Progenitor cell of endocrine pancreas (in vitro differentiated cells): ENCODE results near the gene GAMT. TPM values are rescaled to one million over a fixed set of nuclear protein-coding genes. Genes with fewer than 3 reads are reported as not detected.

Experiments
- DNase-seq: peaks from one replicate; pipeline ENCODE4 v3.0.0; 2021; ENCODE audit warnings: low spot score; ENCODE audit not compliant: unreplicated experiment
- H3K27ac Mint-ChIP-seq: 2 replicates; pipeline ENCODE4 v1.8.0; 2021; ENCODE audit warnings: mild to moderate bottlenecking, moderate library complexity, mixed read lengths
- H3K27me3 Mint-ChIP-seq: 2 replicates; pipeline ENCODE4 v1.8.0; 2021; ENCODE audit warnings: mixed read lengths
- H3K36me3 Mint-ChIP-seq: 2 replicates; pipeline ENCODE4 v1.8.0; 2022; ENCODE audit warnings: mixed read lengths; ENCODE audit not compliant: insufficient read depth
- H3K4me1 Mint-ChIP-seq: 2 replicates; pipeline ENCODE4 v1.8.0; 2021; ENCODE audit warnings: low read depth, mixed read lengths
- H3K4me3 Mint-ChIP-seq: 2 replicates; pipeline ENCODE4 v1.8.0; 2021; ENCODE audit warnings: low read depth, mild to moderate bottlenecking, moderate library complexity, mixed read lengths
- H3K9me3 Mint-ChIP-seq: 2 replicates; pipeline ENCODE4 v1.8.0; 2021; ENCODE audit warnings: low read depth, mixed read lengths
- CTCF ChIP-seq: fragments of 200-600 bp; sonication (generic); IDR thresholded peaks from one replicate; pipeline ENCODE4 v1.5.0; 2021; ENCODE audit warnings: antibody characterized with exemption, mild to moderate bottlenecking; ENCODE audit not compliant: unreplicated experiment
- total RNA-seq: library from RNA; stranded (reverse); gene quantifications from 2 replicates; pipeline ENCODE4 v1.2.1, GENCODE V29; 2021

Gene GAMT
- total RNA-seq, 1 donor from 2014 or later = 47.0 TPM

GRCh38 chr19:1351381-1351851 lies 49.9 kb downstream of the GAMT start:
- no peak for TF ChIP-seq CTCF
- DNase-seq = no peak
- Mint-ChIP-seq H3K4me1 (peaks cover 11% of the 10 kb centered on the region), H3K4me3 (no peak overlapping the region), H3K36me3 (no peaks in the 10 kb centered on the region), H3K9me3 (no peaks in the 10 kb centered on the region), H3K27ac (peak overlapping the region; percentile 20), H3K27me3 (no peaks in the 10 kb centered on the region)

DNA sequence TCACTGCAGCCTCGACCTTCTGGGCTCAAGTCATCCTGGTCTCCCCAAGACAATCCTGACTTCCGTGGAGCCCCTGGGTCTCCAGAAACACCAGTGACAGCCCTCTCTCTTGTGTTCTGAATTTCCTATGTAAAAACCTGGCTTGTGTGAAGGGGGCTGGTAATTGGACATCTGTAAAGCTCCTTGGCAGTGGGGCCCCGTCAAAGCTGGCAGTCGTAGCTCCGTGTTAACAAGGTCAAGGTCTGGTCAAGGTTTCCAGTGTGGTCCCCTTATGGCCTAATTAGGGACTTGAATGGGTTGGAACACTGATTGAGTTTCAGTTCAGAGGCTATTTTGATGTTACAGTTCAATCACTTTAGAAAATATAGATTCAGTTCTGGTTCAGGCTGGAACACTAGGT lies 50.5 kb downstream of the GAMT start:
- TF ChIP-seq CTCF = no peak
- no peak for DNase-seq
- H3K9me3 Mint-ChIP-seq = no peaks in the 10 kb centered on the region
- H3K4me1 Mint-ChIP-seq = peaks cover 6% of the 10 kb centered on the region
- H3K27me3 Mint-ChIP-seq = no peaks in the 10 kb centered on the region
- H3K27ac Mint-ChIP-seq = no peak overlapping the region
- H3K4me3 Mint-ChIP-seq = no peak overlapping the region
- no peaks in the 10 kb centered on the region for H3K36me3 Mint-ChIP-seq

DNA sequence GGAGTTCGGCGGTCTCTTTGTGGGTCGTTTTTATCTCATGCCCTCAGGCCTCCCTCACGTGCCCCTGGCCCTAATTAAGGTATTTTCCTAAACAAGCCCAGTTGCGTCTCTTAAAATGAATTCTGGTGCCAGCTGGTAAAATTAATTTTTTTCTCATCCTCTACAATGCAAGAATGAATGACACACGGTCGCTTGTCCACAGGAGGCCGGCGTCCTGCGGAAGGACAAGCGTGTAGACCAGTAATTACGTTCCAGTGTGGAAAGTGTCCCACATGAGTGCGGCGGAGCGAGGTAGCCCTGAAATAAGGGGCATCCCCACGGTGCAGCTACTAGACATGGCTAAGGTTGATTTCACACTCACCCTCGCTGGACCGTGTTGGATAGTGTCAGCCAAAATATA lies 52.1 kb downstream of the GAMT start:
- Mint-ChIP-seq H3K4me3 (no peak overlapping the region), H3K9me3 (no peaks in the 10 kb centered on the region), H3K27ac (no peak overlapping the region), H3K27me3 (peaks cover 3% of the 10 kb centered on the region), H3K4me1 (no peaks in the 10 kb centered on the region), H3K36me3 (no peaks in the 10 kb centered on the region)
- DNase-seq = no peak
- TF ChIP-seq CTCF = no peak

Other genes with a start within 250 kb of the GAMT start
- 40.9 and 43.2 TPM in 2 replicates for gene SBNO2, start 227.3 kb downstream of the GAMT start, total RNA-seq
- 59.3 and 61.5 TPM in 2 replicates for gene STK11, start 195.8 kb downstream of the GAMT start, total RNA-seq
- gene CBARP, start 163.5 kb downstream of the GAMT start, total RNA-seq = 12.4 and 13.0 TPM in 2 replicates
- gene ATP5F1D, start 159.8 kb downstream of the GAMT start, total RNA-seq = 107 and 117 TPM in 2 replicates
- 187 and 193 TPM in 2 replicates for gene MIDN, start 153.0 kb downstream of the GAMT start, total RNA-seq
- 462 and 465 TPM in 2 replicates for gene CIRBP, start 132.2 kb downstream of the GAMT start, total RNA-seq
- gene FAM174C, start 126.0 kb downstream of the GAMT start, total RNA-seq = 30.0 and 31.8 TPM in 2 replicates
- 23.8 and 26.5 TPM in 2 replicates for gene EFNA2, start 115.7 kb downstream of the GAMT start, total RNA-seq
- 56.8 and 62.4 TPM in 2 replicates for gene NDUFS7, start 17.6 kb downstream of the GAMT start, total RNA-seq
- 131 and 136 TPM in 2 replicates for gene DAZAP1, start 6.0 kb upstream of the GAMT start, total RNA-seq
- 917 and 938 TPM in 2 replicates for gene RPS15, start 36.9 kb upstream of the GAMT start, total RNA-seq
- 5.2 and 5.8 TPM in 2 replicates for gene APC2, start 48.6 kb upstream of the GAMT start, total RNA-seq
- 31.3 and 36.0 TPM in 2 replicates for gene C19orf25, start 77.7 kb upstream of the GAMT start, total RNA-seq
- 32.9 and 37.7 TPM in 2 replicates for gene PCSK4, start 88.8 kb upstream of the GAMT start, total RNA-seq
- 16.0 and 16.6 TPM in 2 replicates for gene REEP6, start 89.6 kb upstream of the GAMT start, total RNA-seq
- gene ADAMTSL5, start 111.5 kb upstream of the GAMT start, total RNA-seq = 2.3 and 4.8 TPM in 2 replicates
- gene PLK5, start 122.5 kb upstream of the GAMT start, total RNA-seq = 0.26 and 0.38 TPM in 2 replicates
- gene MEX3D, start 166.8 kb upstream of the GAMT start, total RNA-seq = 119 and 124 TPM in 2 replicates
- 131 and 133 TPM in 2 replicates for gene MBD3, start 191.3 kb upstream of the GAMT start, total RNA-seq
- gene UQCR11, start 203.9 kb upstream of the GAMT start, total RNA-seq = 156 and 171 TPM in 2 replicates